Small intestine (tissue), 7 donors: Measurements from ENCODE around the gene CDKN2C. TPM values are rescaled to one million over a fixed set of nuclear protein-coding genes. Genes with fewer than 3 reads are reported as not detected.
"Not testable (repeated sequence)": the region's sequence is repeated elsewhere in the genome, so short reads cannot be mapped to it uniquely, and the experiment has no call there.

Source experiments
- DNase-seq, 2 donors: peaks; one replicate each; pipeline versions ENCODE4 v3.0.0 to v3.0.0-alpha.2; 2013
- FAIRE-seq: peaks from 2 replicates; lab custom pipeline; 2012; peaks lifted over from hg19 to GRCh38; lab: Jason Lieb, UNC
- H3K27ac ChIP-seq, 3 donors: one replicate each; pipeline ENCODE4 v1.5.1; 2013; ENCODE audit warnings: low read length in 2 of 3, mild to moderate bottlenecking in 2 of 3, control low read depth in 1 of 3, inconsistent platforms in 1 of 3, low read depth in 1 of 3, moderate library complexity in 1 of 3
- H3K27me3 ChIP-seq, 3 donors: one replicate each; pipeline ENCODE4 v1.6.1; 2013; ENCODE audit warnings: low read length in 3 of 3, inconsistent platforms in 1 of 3; ENCODE audit not compliant: control insufficient read depth in 3 of 3, insufficient read depth in 3 of 3
- H3K36me3 ChIP-seq, 3 donors: one replicate each; pipeline ENCODE4 v1.6.1; 2013; ENCODE audit warnings: low read length in 3 of 3, inconsistent platforms in 1 of 3, low read depth in 1 of 3, mild to moderate bottlenecking in 1 of 3, moderate library complexity in 1 of 3; ENCODE audit not compliant: control insufficient read depth in 3 of 3, insufficient read depth in 2 of 3
- H3K4me1 ChIP-seq, 3 donors: one replicate each; pipeline ENCODE4 v1.6.1; 2013; ENCODE audit warnings: low read length in 2 of 3, inconsistent platforms in 1 of 3, low read depth in 1 of 3, mild to moderate bottlenecking in 1 of 3, moderate library complexity in 1 of 3; ENCODE audit not compliant: control insufficient read depth in 3 of 3, insufficient read depth in 2 of 3
- H3K4me3 ChIP-seq, 3 donors: one replicate each; pipeline ENCODE4 v1.5.1; 2013; ENCODE audit warnings: low read length in 3 of 3, control low read depth in 1 of 3, inconsistent platforms in 1 of 3, low read depth in 1 of 3, mild to moderate bottlenecking in 1 of 3, moderate library complexity in 1 of 3
- H3K9me3 ChIP-seq, 2 donors: one replicate each; pipeline ENCODE4 v1.6.1; 2013; ENCODE audit warnings: low read depth in 1 of 2, low read length in 1 of 2; ENCODE audit not compliant: control insufficient read depth in 2 of 2, insufficient read depth in 1 of 2
- WGBS, 3 donors: extraction: QIAGEN DNeasy Blood & Tissue Kit; methylation state at CpG; one replicate each; pipeline ENCODE4 v1.1.7; 2013; 5-methylcytosine and 5-hydroxymethylcytosine counted together
- polyA plus RNA-seq, 4 donors: library from polyadenylated mRNA; stranded (reverse) in 3 of 4; unstranded in 1 of 4; fragments of 200-250 nt in 3 of 4; fragments of 120-200 nt in 1 of 4; gene quantifications; one replicate each; pipeline versions ENCODE4 v1.2.1 to v1.2.3, GENCODE V29; 2013
- donor health status: healthy with polysubstance abuse.
- donor health status: control.
- donor health status: control.
- donor health status: Bipolar disorder and iron deficiency.
- donor health status: healthy.

CDKN2C gene
- polyA plus RNA-seq, 4 donors, result 3.9 to 18.3 (median 13.8) TPM

GRCh38 chr1:51000651-51001050, 30.6 kb downstream of the CDKN2C start:
- Histone ChIP-seq H3K27me3 (no peaks in the 10 kb centered on the region), H3K9me3 (no peaks in the 10 kb centered on the region), H3K4me3 (no peak overlapping the region), H3K36me3 (no peaks in the 10 kb centered on the region), H3K27ac (no peak overlapping the region), H3K4me1 (no peaks in the 10 kb centered on the region)
- DNase-seq (no peak), FAIRE-seq (no peak)
- 56 to 63% (median 63%) methylated on average over 2 of the region's 2 CpGs for WGBS, 3 donors

DNA sequence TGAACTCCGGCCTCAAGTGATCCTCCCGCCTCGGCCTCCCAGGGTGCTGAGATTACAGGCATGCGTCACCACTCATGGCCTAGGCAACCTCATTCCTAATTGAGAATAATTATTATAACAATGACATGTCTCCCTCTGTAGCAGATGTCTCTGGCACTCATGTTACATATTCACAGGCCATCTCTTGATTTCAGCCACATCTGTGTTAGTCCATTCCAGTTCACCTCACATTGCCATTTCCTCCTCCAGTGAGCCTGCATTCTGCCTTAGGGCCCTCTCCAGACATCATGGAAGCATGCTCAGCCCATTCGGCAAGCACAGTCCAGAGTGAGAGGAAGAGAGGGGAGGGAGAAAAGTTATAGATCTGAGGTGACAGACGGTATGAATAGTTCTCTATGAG, 32.5 kb downstream of the CDKN2C start:
- no peak overlapping the region for H3K27ac ChIP-seq
- no peaks in the 10 kb centered on the region for H3K27me3 ChIP-seq
- H3K4me3 ChIP-seq, result no peak overlapping the region
- 91 to 95% (median 91%) methylated on average over 6 of the region's 6 CpGs for WGBS, 3 donors
- H3K36me3 ChIP-seq, result no peaks in the 10 kb centered on the region
- FAIRE-seq, result no peak
- DNase-seq, result no peak
- H3K4me1 ChIP-seq, result no peaks in the 10 kb centered on the region
- H3K9me3 ChIP-seq, result no peaks in the 10 kb centered on the region

GRCh38 chr1:51005549-51005948, 35.5 kb downstream of the CDKN2C start:
- 82 to 95% (median 95%) methylated on average over 4 of the region's 4 CpGs for WGBS, 3 donors
- FAIRE-seq, DNase-seq: not testable (repeated sequence)

GRCh38 chr1:51009381-51009780, 39.3 kb downstream of the CDKN2C start:
- DNase-seq (no peak), FAIRE-seq (no peak)
- Histone ChIP-seq H3K4me1 (no peaks in the 10 kb centered on the region), H3K27me3 (no peaks in the 10 kb centered on the region), H3K9me3 (no peaks in the 10 kb centered on the region), H3K36me3 (no peaks in the 10 kb centered on the region), H3K4me3 (no peak overlapping the region), H3K27ac (no peak overlapping the region)
- WGBS, 3 donors, result 68 to 88% (median 81%) methylated on average over 3 of the region's 3 CpGs

More at GRCh38 chr1:51005549-51005948, 35.5 kb downstream of the CDKN2C start:
- H3K9me3 ChIP-seq, H3K27me3 ChIP-seq, H3K4me3 ChIP-seq, H3K36me3 ChIP-seq, H3K27ac ChIP-seq, H3K4me1 ChIP-seq: not testable (repeated sequence)

DNA sequence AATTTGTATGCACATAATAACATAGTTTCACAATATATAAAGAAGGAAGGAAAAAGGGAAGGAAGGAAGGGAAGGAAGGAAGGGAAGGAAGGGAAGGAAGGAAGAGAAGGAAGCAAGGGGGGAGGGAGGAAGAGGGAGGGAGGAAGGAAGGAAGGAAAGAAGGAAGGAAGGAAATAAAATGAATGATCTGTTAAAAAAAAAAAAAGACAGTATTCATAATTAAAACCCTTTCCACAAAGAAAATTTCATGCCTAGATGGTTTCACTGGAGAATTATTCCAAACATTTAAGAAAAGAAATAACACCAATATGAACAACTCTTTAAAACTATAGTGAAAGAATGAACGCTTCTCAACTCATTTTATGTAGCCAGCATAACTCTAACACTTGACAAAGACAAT, 44.8 kb downstream of the CDKN2C start:
- no peak for DNase-seq
- Histone ChIP-seq H3K27ac (no peak overlapping the region), H3K9me3 (no peaks in the 10 kb centered on the region), H3K4me1 (no peaks in the 10 kb centered on the region), H3K36me3 (no peaks in the 10 kb centered on the region), H3K27me3 (no peaks in the 10 kb centered on the region), H3K4me3 (no peak overlapping the region)
- 92 to 97% (median 95%) methylated on average over 1 of the region's 1 CpG for WGBS, 3 donors
- FAIRE-seq, result no peak

GRCh38 chr1:51019811-51020210, 49.8 kb downstream of the CDKN2C start:
- peaks cover 0 to 2% (median 0%) of the 10 kb centered on the region in 3 donors for H3K27me3 ChIP-seq
- DNase-seq (no peak), FAIRE-seq (no peak)
- H3K27ac ChIP-seq, result no peak overlapping the region
- H3K36me3 ChIP-seq, result no peaks in the 10 kb centered on the region
- H3K4me3 ChIP-seq, result no peak overlapping the region
- no peaks in the 10 kb centered on the region for H3K9me3 ChIP-seq
- no peaks in the 10 kb centered on the region for H3K4me1 ChIP-seq

Other genes with a start within 250 kb of the CDKN2C start
- gene FAF1, start 10.0 kb upstream of the CDKN2C start, polyA plus RNA-seq, result 10 to 100 TPM; 19.5 to 46.3 (median 32.5) TPM
- gene C1orf185, start 132.0 kb downstream of the CDKN2C start, polyA plus RNA-seq, result not detected